Stimulated activated naive CD8-positive, alpha-beta T cell treated with anti-CD3 and anti-CD28 coated beads, Interleukin-15, amount 100 ng/mL, for 72 hours (primary cell): Measurements from ENCODE around the gene ACTN1.
A peak's percentile ranks its signal among the peaks of the same experiment; 100 is the strongest.

ENCODE experiments used
- ATAC-seq: fragments of 150-1000 bp; cut with Tn5 transposase; 2 replicates; pipeline ENCODE4 v1.10.0; 2021; ENCODE audit warnings: mild to moderate bottlenecking, moderate library complexity
- DNase-seq, 2 donors: peaks; one replicate each; pipeline ENCODE4 v3.0.0; 2021 to 2022
- H3K27ac Mint-ChIP-seq, 2 donors: one replicate each; pipeline ENCODE4 v1.8.0; 2022; ENCODE audit warnings: mild to moderate bottlenecking in 2 of 2, mixed read lengths in 2 of 2, moderate library complexity in 2 of 2
- H3K27me3 Mint-ChIP-seq: one replicate; pipeline ENCODE4 v1.8.0; 2022; ENCODE audit warnings: mixed read lengths
- H3K4me1 Mint-ChIP-seq: one replicate; pipeline ENCODE4 v1.8.0; 2022; ENCODE audit warnings: mild to moderate bottlenecking, mixed read lengths
- H3K4me3 Mint-ChIP-seq, 2 donors: one replicate each; pipeline ENCODE4 v1.8.0; 2022; ENCODE audit warnings: mild to moderate bottlenecking in 2 of 2, mixed read lengths in 2 of 2, moderate library complexity in 1 of 2
- H3K9me3 Mint-ChIP-seq, 2 donors: one replicate each; pipeline ENCODE4 v1.8.0; 2022; ENCODE audit warnings: mixed read lengths in 2 of 2

ACTN1 gene

GRCh38 chr14:68892961-68893360 lies 86.1 kb downstream of the ACTN1 start:
- Mint-ChIP-seq H3K27ac (no peak overlapping the region), H3K9me3 (no peaks in the 10 kb centered on the region), H3K27me3 (no peaks in the 10 kb centered on the region), H3K4me1 (peaks cover 22% of the 10 kb centered on the region), H3K4me3 (no peak overlapping the region)
- DNase-seq (no peak), ATAC-seq (no peak)

DNA sequence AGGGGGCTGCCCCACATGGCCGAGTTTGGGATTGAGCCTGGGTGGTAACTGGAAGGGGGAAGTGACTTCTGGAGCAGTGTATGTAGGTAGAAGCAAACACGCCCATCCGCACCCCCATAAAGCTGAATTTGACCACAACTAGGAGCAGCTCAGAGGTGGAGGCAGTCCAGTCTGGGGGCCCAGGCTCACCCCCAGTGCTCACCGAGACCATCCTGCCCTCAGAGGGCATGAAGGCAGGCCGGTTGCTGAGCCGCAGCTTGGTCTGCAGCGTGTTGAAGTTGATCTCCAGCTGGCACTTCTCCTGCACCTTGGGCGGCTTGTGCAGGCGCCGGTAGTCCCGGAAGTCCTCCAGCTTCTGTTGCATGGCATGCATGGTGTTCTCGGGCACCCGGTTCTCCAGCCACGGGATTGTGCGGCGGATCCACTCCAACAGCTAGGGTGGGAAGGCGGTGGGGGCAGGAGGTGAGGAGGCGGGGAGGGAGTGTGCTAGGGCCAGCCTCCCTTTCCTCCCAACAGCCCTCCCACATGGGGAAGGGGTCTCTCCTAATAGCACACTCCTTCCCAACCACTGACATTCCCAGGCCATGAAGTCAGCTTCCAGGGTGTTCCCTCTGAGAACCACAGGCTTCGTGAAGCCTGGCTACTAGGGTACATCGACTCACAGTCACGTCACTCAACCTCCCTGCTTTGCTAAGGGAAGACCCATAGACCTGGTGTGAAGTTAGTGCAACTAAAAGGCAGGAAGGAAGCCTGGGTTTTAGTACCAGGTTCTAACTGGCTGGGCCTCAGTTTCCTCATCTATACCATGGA lies 87.0 kb downstream of the ACTN1 start:
- no peak overlapping the region for H3K27ac Mint-ChIP-seq
- no peak overlapping the region for H3K4me3 Mint-ChIP-seq
- peaks cover 15% of the 10 kb centered on the region for H3K4me1 Mint-ChIP-seq
- no peaks in the 10 kb centered on the region for H3K9me3 Mint-ChIP-seq
- ATAC-seq (no peak), DNase-seq (no peak)
- no peaks in the 10 kb centered on the region for H3K27me3 Mint-ChIP-seq

GRCh38 chr14:68890173-68890931 lies 88.8 kb downstream of the ACTN1 start:
- H3K9me3 Mint-ChIP-seq: no peaks in the 10 kb centered on the region
- DNase-seq: no peak
- H3K4me3 Mint-ChIP-seq: no peak overlapping the region
- H3K27ac Mint-ChIP-seq: peak overlapping the region in 1 of 2 donors; percentile 93
- ATAC-seq: no peak
- no peaks in the 10 kb centered on the region for H3K27me3 Mint-ChIP-seq
- peaks cover 10% of the 10 kb centered on the region for H3K4me1 Mint-ChIP-seq

DNA sequence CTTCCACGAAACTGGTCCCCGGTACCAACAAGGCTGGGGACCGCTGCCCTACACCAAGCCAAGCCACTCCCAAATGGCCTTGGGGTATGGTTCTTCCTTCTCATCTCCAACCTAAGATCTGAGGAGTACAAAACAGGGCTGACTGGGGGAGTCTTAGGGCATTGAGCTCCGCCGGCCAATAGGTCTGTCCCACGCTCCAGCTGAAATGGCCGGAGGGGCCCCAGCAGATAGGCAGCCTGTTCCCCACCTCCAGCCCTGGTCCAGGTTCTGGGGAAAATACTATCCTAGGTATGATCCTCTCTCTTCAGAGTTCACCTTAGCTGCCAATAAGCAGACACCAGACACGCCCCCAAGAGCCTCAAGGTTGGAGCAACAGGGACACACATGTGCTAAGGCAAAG lies 90.2 kb downstream of the ACTN1 start:
- no peak for DNase-seq
- H3K27ac Mint-ChIP-seq: peak overlapping the region in 1 of 2 donors; percentile 56
- H3K27me3 Mint-ChIP-seq: no peaks in the 10 kb centered on the region
- H3K4me3 Mint-ChIP-seq: no peak overlapping the region
- no peaks in the 10 kb centered on the region for H3K4me1 Mint-ChIP-seq
- no peaks in the 10 kb centered on the region for H3K9me3 Mint-ChIP-seq
- ATAC-seq: no peak

DNA sequence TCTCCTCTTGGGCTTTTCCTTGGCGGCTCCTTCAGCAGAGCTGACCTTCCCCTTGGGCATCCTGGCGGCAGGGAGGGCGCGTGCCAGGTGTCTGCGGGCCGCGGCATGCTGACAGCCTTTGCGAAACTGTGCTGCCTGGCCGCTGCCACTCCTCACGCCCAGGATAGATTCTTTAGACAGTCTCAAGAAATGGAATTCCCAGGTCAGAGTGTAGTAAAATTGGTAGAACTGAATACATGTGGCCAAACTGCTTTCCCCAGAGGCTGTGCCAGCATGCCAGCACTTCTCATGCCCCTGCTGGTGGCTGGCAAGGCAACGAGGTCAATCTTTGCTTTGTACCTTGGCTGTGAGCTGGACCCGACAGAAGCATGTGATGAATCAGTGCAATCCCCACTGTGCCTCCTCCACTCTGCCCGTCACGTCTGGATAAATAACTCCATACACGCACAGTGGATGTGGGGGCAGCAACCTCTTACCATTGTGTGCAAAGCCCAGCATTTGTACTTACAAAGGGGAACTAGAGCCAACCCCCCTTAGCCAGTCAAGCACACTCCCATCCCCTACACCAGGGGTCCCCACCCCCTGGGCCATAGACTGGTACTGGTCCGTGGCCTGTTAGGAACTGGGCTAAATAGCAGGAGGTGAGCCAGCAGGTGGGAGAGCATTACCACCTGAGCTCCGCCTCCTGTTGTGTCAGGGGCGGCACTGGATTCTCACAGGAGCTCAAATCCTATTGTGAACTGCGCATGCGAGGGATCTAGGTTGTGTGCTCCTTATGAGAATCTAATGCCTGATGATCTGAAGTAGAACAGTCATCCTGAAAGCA lies 90.9 kb downstream of the ACTN1 start:
- no peak for ATAC-seq
- Mint-ChIP-seq H3K27ac (peak overlapping the region in 1 of 2 donors; percentile 56), H3K4me3 (no peak overlapping the region), H3K4me1 (no peaks in the 10 kb centered on the region), H3K9me3 (no peaks in the 10 kb centered on the region), H3K27me3 (no peaks in the 10 kb centered on the region)
- DNase-seq: no peak

DNA sequence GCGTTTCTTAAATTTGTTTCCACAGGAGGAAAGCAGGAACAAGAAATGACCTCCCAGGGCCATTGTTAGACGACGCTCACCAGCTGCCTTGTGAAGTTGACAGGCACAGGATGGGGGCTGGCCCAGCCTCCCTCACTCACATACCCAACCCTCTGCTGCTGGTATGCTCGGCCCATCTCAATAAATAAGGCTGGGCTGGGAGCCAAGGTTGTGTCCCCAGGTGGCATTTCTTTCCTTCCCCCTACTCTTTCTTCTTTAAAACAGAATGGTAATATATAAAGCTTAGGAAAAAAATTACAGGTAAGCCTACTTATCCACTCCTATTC lies 93.0 kb downstream of the ACTN1 start:
- Mint-ChIP-seq H3K27me3 (no peaks in the 10 kb centered on the region), H3K27ac (no peak overlapping the region)
- no peak for DNase-seq

DNA sequence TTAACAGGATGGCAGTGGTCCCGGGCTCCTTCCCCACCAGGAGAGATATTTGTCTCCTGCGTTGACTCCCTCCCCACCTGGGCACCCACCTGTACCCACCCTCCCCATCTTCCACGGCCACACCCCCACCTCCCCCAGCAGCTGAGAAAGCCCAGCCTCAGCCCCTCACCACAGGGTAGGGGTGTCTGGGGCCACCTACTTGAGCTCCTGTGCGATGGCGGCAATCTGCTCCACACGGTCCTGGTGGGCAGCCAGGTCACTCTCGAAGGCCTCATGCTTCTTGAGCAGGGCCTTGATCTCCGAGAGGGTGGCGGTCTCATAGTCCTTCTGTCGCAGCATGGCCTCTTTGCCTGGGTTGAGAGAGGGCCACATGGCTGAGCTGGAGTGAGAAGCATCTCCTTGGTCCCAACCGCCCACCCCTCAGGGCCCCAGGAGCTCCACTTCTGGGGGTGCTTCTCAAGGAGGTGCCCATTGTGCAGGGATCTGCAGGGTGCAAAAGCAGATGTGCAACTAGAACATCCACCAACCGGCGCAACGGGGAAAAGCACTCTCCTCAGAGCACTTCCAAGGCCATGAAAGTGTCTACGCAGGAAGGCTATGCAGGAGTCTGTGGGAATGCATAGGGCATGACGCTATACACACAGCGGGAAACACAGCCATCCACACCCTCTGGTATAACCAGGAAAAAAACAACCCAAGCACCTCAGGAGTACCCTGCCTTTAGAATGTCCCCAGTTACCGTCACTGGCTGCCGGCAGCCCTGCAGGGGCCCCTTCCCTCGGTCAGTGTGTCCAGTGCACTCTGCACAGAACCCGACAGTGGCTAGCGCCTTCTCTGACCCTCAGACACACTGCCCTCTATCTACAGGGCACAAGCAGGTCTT lies 93.6 kb downstream of the ACTN1 start:
- DNase-seq (no peak), ATAC-seq (no peak)
- Mint-ChIP-seq H3K27ac (peak overlapping the region in 1 of 2 donors; percentile 12), H3K4me1 (no peaks in the 10 kb centered on the region), H3K27me3 (no peaks in the 10 kb centered on the region), H3K9me3 (no peaks in the 10 kb centered on the region), H3K4me3 (no peak overlapping the region)

More for the DNA sequence above, 93.0 kb downstream of the ACTN1 start:
- Mint-ChIP-seq H3K4me1 (no peaks in the 10 kb centered on the region), H3K4me3 (no peak overlapping the region), H3K9me3 (no peaks in the 10 kb centered on the region)
- no peak for ATAC-seq

DNA sequence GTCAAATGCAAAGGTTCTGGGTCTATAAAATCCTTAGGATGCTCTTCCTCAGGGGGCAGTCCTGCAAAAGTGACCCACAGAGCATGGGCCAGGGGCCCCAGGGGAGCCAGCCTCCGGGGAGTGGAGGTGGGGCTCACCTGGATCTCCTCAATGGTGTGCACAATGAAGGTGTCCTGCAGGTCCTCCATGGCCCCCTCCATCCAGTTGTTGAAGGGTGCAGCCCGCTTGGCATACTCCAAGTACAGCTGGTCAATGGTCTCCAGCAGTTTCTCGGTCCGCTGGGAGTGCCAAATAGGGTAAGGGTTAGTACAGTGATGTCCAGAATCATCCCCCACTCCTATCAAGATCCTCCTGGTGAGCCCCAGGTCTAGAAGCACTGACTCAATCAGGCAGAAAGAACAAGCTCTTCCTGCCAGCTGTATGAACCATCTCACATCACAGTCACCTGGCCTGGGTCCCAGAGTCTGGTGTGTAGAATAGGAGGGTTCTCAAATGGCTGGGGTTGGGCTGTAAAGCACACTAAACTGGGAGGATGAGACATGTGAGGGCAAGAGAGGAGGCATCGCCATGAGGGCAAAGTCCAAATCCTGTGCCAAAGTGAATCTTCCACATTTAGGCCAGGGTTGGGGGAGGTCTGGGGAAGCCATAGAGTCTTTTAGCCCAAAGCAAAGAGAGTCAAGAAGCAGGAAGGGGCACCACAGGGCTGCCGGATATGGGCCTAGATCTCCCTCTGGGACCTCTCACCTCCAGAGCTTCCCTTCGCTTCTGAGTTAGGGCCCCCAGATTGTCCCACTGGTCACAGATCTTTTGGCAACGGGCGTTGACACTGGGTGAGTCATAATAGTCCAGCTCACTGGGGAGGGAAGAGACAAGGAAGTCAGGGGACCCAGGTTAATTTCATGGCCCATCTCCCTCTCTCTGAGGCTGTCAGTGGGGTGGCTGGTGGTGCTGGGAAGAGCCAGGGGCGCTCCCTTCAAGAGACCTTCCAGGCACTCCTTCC lies 94.8 kb downstream of the ACTN1 start:
- H3K4me1 Mint-ChIP-seq: no peaks in the 10 kb centered on the region
- H3K4me3 Mint-ChIP-seq: no peak overlapping the region
- H3K27me3 Mint-ChIP-seq: no peaks in the 10 kb centered on the region
- H3K27ac Mint-ChIP-seq: peak overlapping the region; percentile 1 to 46
- no peak for ATAC-seq
- DNase-seq: no peak
- H3K9me3 Mint-ChIP-seq: no peaks in the 10 kb centered on the region

DNA sequence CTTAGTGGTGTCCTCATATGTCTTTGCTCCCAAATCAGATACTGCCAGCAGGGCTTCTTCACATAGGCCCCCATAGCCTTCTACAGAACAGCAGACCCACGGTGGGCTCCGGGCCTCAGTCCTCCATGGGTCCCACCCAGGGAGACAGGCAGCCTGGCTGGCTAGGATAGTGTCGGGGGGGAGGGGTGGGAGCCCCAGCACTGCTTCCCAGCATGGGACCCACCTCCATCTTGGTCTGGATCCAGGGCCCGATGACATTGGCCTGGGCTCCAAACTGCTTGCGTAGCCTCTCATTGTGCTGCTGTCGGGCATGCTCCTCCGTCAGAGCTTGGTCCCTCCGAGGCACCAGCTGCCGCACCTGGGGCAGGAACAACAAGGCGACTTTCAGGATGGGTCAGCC lies 96.9 kb downstream of the ACTN1 start:
- no peak for DNase-seq
- no peak overlapping the region for H3K4me3 Mint-ChIP-seq
- H3K27ac Mint-ChIP-seq: peak overlapping the region in 1 of 2 donors; percentile 34
- H3K27me3 Mint-ChIP-seq: no peaks in the 10 kb centered on the region
- no peaks in the 10 kb centered on the region for H3K4me1 Mint-ChIP-seq
- ATAC-seq: no peak
- H3K9me3 Mint-ChIP-seq: no peaks in the 10 kb centered on the region

DNA sequence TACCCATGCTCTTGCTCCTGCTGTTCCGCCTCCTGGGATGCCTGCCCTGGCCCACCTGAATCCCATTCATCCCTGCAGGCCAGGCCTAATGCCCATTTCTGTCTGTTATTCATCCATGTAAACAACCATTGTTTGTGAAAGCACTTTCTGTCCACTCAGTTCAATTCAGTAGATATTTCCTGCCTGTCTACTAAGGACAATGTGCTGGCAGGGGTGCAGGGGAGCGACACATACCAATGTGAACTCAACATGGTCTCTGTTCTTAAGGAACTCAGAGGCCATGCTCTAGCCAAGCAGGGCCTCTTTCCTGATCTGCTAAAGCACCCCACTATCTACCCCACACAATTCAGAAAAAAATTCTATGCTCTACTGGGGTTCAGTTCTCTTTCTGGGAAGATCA lies 97.7 kb downstream of the ACTN1 start:
- Mint-ChIP-seq H3K27ac (peak overlapping the region; percentile 29 to 52), H3K9me3 (no peaks in the 10 kb centered on the region), H3K27me3 (no peaks in the 10 kb centered on the region), H3K4me1 (no peaks in the 10 kb centered on the region), H3K4me3 (no peak overlapping the region)
- ATAC-seq: no peak
- DNase-seq: no peak

GRCh38 chr14:68880581-68881105 lies 98.5 kb downstream of the ACTN1 start:
- H3K4me3 Mint-ChIP-seq: no peak overlapping the region
- no peaks in the 10 kb centered on the region for H3K27me3 Mint-ChIP-seq
- H3K4me1 Mint-ChIP-seq: no peaks in the 10 kb centered on the region
- no peaks in the 10 kb centered on the region for H3K9me3 Mint-ChIP-seq
- ATAC-seq (no peak), DNase-seq (no peak)
- H3K27ac Mint-ChIP-seq: peak overlapping the region in 1 of 2 donors; percentile 9

- H3K9me3 Mint-ChIP-seq: no peaks in the 10 kb centered on the region
- no peaks in the 10 kb centered on the region for H3K4me1 Mint-ChIP-seq
- DNase-seq (no peak), ATAC-seq (no peak)
- no peaks in the 10 kb centered on the region for H3K27me3 Mint-ChIP-seq
- no peak overlapping the region for H3K27ac Mint-ChIP-seq
- no peak overlapping the region for H3K4me3 Mint-ChIP-seq
Measured at GRCh38 chr14:68879841-68880575, 99.1 kb downstream of the ACTN1 start.

- Mint-ChIP-seq H3K9me3 (no peaks in the 10 kb centered on the region), H3K4me1 (no peaks in the 10 kb centered on the region), H3K27me3 (no peaks in the 10 kb centered on the region), H3K4me3 (no peak overlapping the region), H3K27ac (no peak overlapping the region)
- DNase-seq: no peak
- peak; percentile 51 for ATAC-seq
Measured at GRCh38 chr14:68879321-68879781, 99.8 kb downstream of the ACTN1 start.
